H1 (cell line): ENCODE measurements around the gene GLTP. TPM values are rescaled to one million over a fixed set of nuclear protein-coding genes. Genes with fewer than 3 reads are reported as not detected.
A peak's percentile ranks its signal among the peaks of the same experiment; 100 is the strongest.

Experiments
- CTCF ChIA-PET: fragments of 300-600 bp; sonication (Branson Sonifier 250); formaldehyde crosslinking; loops from one replicate; lab custom pipeline; 2021; ENCODE audit not compliant: partially characterized antibody; lab: Charles Lee
- POLR2A ChIA-PET: fragments of 300-600 bp; sonication (Branson Sonifier 250); formaldehyde crosslinking; loops from one replicate; lab custom pipeline; 2021; ENCODE audit warnings: inconsistent platforms; ENCODE audit not compliant: partially characterized antibody; lab: Charles Lee
- DNase-seq, 2 experiments: peaks; one replicate each; pipeline versions ENCODE4 v3.0.0 to v3.0.0-alpha.2; 2010 to 2022; ENCODE audit warnings: low spot score in 2 of 2, low read depth in 1 of 2, mixed read lengths in 1 of 2
- FAIRE-seq: peaks from 2 replicates; lab custom pipeline; 2011; peaks lifted over from hg19 to GRCh38; lab: Jason Lieb, UNC
- H2AFZ ChIP-seq: 2 replicates; pipeline ENCODE4 v1.8.1; 2012; ENCODE audit warnings: low read length, inconsistent platforms
- H2AK5ac ChIP-seq: 2 replicates; pipeline ENCODE4 v1.6.1; 2013; ENCODE audit warnings: low read depth, low read length
- H2BK120ac ChIP-seq: replicated peaks from 2 replicates; pipeline ENCODE3; 2013; ENCODE audit warnings: low read depth, low read length, inconsistent platforms
- H2BK12ac ChIP-seq: 2 replicates; pipeline ENCODE4 v1.6.1; 2013; ENCODE audit warnings: low read depth, low read length
- H2BK15ac ChIP-seq: 2 replicates; pipeline ENCODE4 v1.6.1; 2013; ENCODE audit warnings: low read length
- H2BK20ac ChIP-seq: 2 replicates; pipeline ENCODE4 v1.6.1; 2013; ENCODE audit warnings: low read length
- H2BK5ac ChIP-seq: 2 replicates; pipeline ENCODE4 v1.6.1; 2013; ENCODE audit warnings: low read depth, low read length
- H3K14ac ChIP-seq: 2 replicates; pipeline ENCODE4 v1.6.1; 2013; ENCODE audit warnings: inconsistent platforms; ENCODE audit not compliant: insufficient read length
- H3K18ac ChIP-seq: 2 replicates; pipeline ENCODE4 v1.6.1; 2013; ENCODE audit warnings: low read length; ENCODE audit errors: extremely low read depth
- H3K23ac ChIP-seq: 2 replicates; pipeline ENCODE4 v1.6.1; 2013; ENCODE audit warnings: inconsistent platforms; ENCODE audit not compliant: insufficient read length
- H3K23me2 ChIP-seq: 2 replicates; pipeline ENCODE4 v1.6.1; 2013; ENCODE audit warnings: low read depth, low read length
- H3K27ac ChIP-seq: 2 replicates; pipeline ENCODE4 v1.6.1; 2011; ENCODE audit warnings: low read depth, low read length, inconsistent platforms
- H3K27me3 ChIP-seq, 4 experiments: replicated peaks in 1 of 4; 1 replicate in 1 of 4; 2 replicates in 3 of 4; pipeline versions ENCODE4 v1.6.1 to v1.8.1; 2011 to 2013; ENCODE audit warnings: low read length in 3 of 4, mild to moderate bottlenecking in 3 of 4, inconsistent platforms in 2 of 4, mixed read lengths in 2 of 4, moderate library complexity in 1 of 4; ENCODE audit not compliant: control insufficient read depth in 3 of 4, insufficient read depth in 3 of 4; ENCODE audit errors: extremely low read depth in 1 of 4
- H3K36me3 ChIP-seq, 4 experiments: 2 replicates each; pipeline versions ENCODE4 v1.6.1 to v1.8.1; 2011 to 2013; ENCODE audit warnings: mild to moderate bottlenecking in 4 of 4, low read length in 3 of 4, moderate library complexity in 2 of 4, control low read depth in 1 of 4, inconsistent platforms in 1 of 4; ENCODE audit not compliant: insufficient read depth in 4 of 4, control insufficient read depth in 2 of 4
- H3K4ac ChIP-seq: replicated peaks from 2 replicates; pipeline ENCODE3; 2013; ENCODE audit warnings: low read length, low read depth, mixed read lengths, inconsistent platforms; ENCODE audit not compliant: insufficient read length
- H3K4me1 ChIP-seq, 4 experiments: replicated peaks in 1 of 4; 1 replicate in 1 of 4; 2 replicates in 3 of 4; pipeline versions ENCODE4 v1.6.1 to v1.8.1; 2011 to 2013; ENCODE audit warnings: low read length in 3 of 4, inconsistent platforms in 2 of 4, mixed read lengths in 1 of 4; ENCODE audit not compliant: insufficient read depth in 4 of 4, control insufficient read depth in 3 of 4
- H3K4me2 ChIP-seq, 2 experiments: 2 replicates each; pipeline versions ENCODE4 v1.6.1 to v1.8.1; 2011 to 2013; ENCODE audit warnings: low read depth in 2 of 2, low read length in 2 of 2, control low read depth in 1 of 2, inconsistent platforms in 1 of 2, mild to moderate bottlenecking in 1 of 2; ENCODE audit not compliant: insufficient read depth in 1 of 2
- H3K4me3 ChIP-seq, 4 experiments: fragments of 200-600, 300-600 bp in 1 of 4; sonication (generic), shearing (Covaris generic), sonication (Bioruptor Twin) in 1 of 4; 2 replicates each; pipeline versions ENCODE4 v1.5.1 to v1.8.1; 2011 to 2016; ENCODE audit warnings: low read length in 4 of 4, low read depth in 3 of 4, control low read depth in 2 of 4, inconsistent platforms in 2 of 4, mild to moderate bottlenecking in 2 of 4, mixed read lengths in 1 of 4, moderate library complexity in 1 of 4; ENCODE audit not compliant: insufficient read depth in 2 of 4; ENCODE audit errors: extremely low read depth in 1 of 4
- H3K56ac ChIP-seq: replicated peaks from 2 replicates; pipeline ENCODE3; 2013; ENCODE audit warnings: low read depth, mild to moderate bottlenecking, mixed read lengths, low read length, inconsistent platforms; ENCODE audit not compliant: insufficient read length
- H3K79me1 ChIP-seq: 2 replicates; pipeline ENCODE4 v1.6.1; 2013; ENCODE audit warnings: low read depth, low read length, control low read depth
- H3K79me2 ChIP-seq, 2 experiments: 2 replicates each; pipeline versions ENCODE4 v1.6.1 to v1.8.1; 2012 to 2013; ENCODE audit warnings: low read length in 2 of 2, mild to moderate bottlenecking in 2 of 2, inconsistent platforms in 1 of 2; ENCODE audit not compliant: insufficient read depth in 2 of 2, control insufficient read depth in 1 of 2
- H3K9ac ChIP-seq, 4 experiments: replicated peaks in 1 of 4; 1 replicate in 1 of 4; 2 replicates in 3 of 4; pipeline versions ENCODE4 v1.6.1 to v1.8.1; 2011 to 2013; ENCODE audit warnings: low read depth in 3 of 4, low read length in 3 of 4, control low read depth in 2 of 4, mild to moderate bottlenecking in 2 of 4, moderate library complexity in 2 of 4, inconsistent platforms in 1 of 4; ENCODE audit errors: extremely low read depth in 1 of 4
- H3K9me3 ChIP-seq, 2 experiments: 2 replicates each; pipeline versions ENCODE4 v1.6.1 to v1.8.1; 2012 to 2013; ENCODE audit warnings: mild to moderate bottlenecking in 2 of 2, moderate library complexity in 2 of 2, control low read depth in 1 of 2, inconsistent platforms in 1 of 2, low read depth in 1 of 2, low read length in 1 of 2, mixed read lengths in 1 of 2; ENCODE audit not compliant: insufficient read depth in 2 of 2
- H4K20me1 ChIP-seq, 2 experiments: replicated peaks in 1 of 2; 2 replicates each; pipeline versions ENCODE3 to v1.8.1; 2011 to 2013; ENCODE audit warnings: inconsistent platforms in 2 of 2, low read length in 2 of 2, mild to moderate bottlenecking in 1 of 2; ENCODE audit not compliant: insufficient read depth in 2 of 2, control insufficient read depth in 1 of 2
- H4K5ac ChIP-seq: 2 replicates; pipeline ENCODE4 v1.6.1; 2013; ENCODE audit warnings: low read length, low read depth, mixed read lengths, inconsistent platforms; ENCODE audit not compliant: insufficient read length
- H4K8ac ChIP-seq: 2 replicates; pipeline ENCODE4 v1.8.0; 2013; ENCODE audit warnings: mild to moderate bottlenecking, moderate library complexity, low read length, inconsistent platforms; ENCODE audit not compliant: insufficient read depth; ENCODE audit errors: extremely low read depth
- H4K91ac ChIP-seq: replicated peaks from 2 replicates; pipeline ENCODE3; 2013; ENCODE audit warnings: low read length, mixed read lengths, inconsistent platforms; ENCODE audit not compliant: insufficient read length
- ATF2 ChIP-seq: IDR thresholded peaks from 2 replicates; pipeline ENCODE4 v1.6.1; 2012; ENCODE audit warnings: low read length, inconsistent platforms
- EP300 ChIP-seq, 2 experiments: IDR thresholded peaks; 1 replicate in 1 of 2; 2 replicates in 1 of 2; pipeline ENCODE4 v1.6.1; 2011 to 2012; ENCODE audit warnings: low read depth in 2 of 2, low read length in 2 of 2, mild to moderate bottlenecking in 2 of 2, borderline replicate concordance in 1 of 2, inconsistent platforms in 1 of 2, moderate library complexity in 1 of 2
- FOSL1 ChIP-seq: IDR thresholded peaks from 2 replicates; pipeline ENCODE4 v1.6.1; 2011; ENCODE audit warnings: mild to moderate bottlenecking, low read depth, low read length, moderate library complexity; ENCODE audit not compliant: insufficient read depth
- HDAC6 ChIP-seq: IDR thresholded peaks from one replicate; pipeline ENCODE4 v1.7.1; 2012; ENCODE audit warnings: low read depth, mild to moderate bottlenecking, inconsistent platforms, low read length, moderate library complexity
- MAFK ChIP-seq: IDR thresholded peaks from 2 replicates; pipeline ENCODE4 v1.6.1; 2012; ENCODE audit warnings: low read depth, mild to moderate bottlenecking, improper control_type of control experiment, low read length
- SIN3A ChIP-seq, 2 experiments: IDR thresholded peaks in 1 of 2; conservative IDR thresholded peaks in 1 of 2; 2 replicates each; pipeline ENCODE4 v1.6.1; 2011 to 2012; ENCODE audit warnings: low read length in 2 of 2, improper control_type of control experiment in 1 of 2, low read depth in 1 of 2, mild to moderate bottlenecking in 1 of 2
- SIX5 ChIP-seq: IDR thresholded peaks from 2 replicates; pipeline ENCODE4 v1.6.1; 2011; ENCODE audit warnings: mild to moderate bottlenecking, low read depth, low read length
- SP2 ChIP-seq: IDR thresholded peaks from 2 replicates; pipeline ENCODE4 v1.6.1; 2012; ENCODE audit warnings: mild to moderate bottlenecking, low read length, inconsistent platforms
- SUZ12 ChIP-seq: fragments of 200-600 bp; sonication (generic); IDR thresholded peaks from 2 replicates; pipeline ENCODE4 v1.6.1; 2012; ENCODE audit warnings: mild to moderate bottlenecking, inconsistent platforms, low read length, moderate library complexity, mixed read lengths
- TBP ChIP-seq: IDR thresholded peaks from 2 replicates; pipeline ENCODE4 v1.6.1; 2011; ENCODE audit warnings: low read depth, low read length, improper control_type of control experiment
- TCF12 ChIP-seq: IDR thresholded peaks from 2 replicates; pipeline ENCODE4 v1.6.1; 2011; ENCODE audit warnings: low read depth, mild to moderate bottlenecking, low read length
- WGBS, 2 experiments: shearing (Covaris generic) in 1 of 2; methylation state at CpG; one replicate each; pipeline versions ENCODE4 v1.1.6 to v1.1.7; 2013 to 2015; ENCODE audit warnings: low lambda C conversion rate in 2 of 2, mixed read lengths in 2 of 2, inconsistent platforms in 1 of 2, low coverage in 1 of 2, missing lambda C conversion rate in 1 of 2; ENCODE audit not compliant: insufficient replicate concordance in 2 of 2, insufficient coverage in 1 of 2, insufficient read length in 1 of 2; ENCODE audit errors: extremely low coverage in 1 of 2, missing lambda C conversion rate in 1 of 2; 5-methylcytosine and 5-hydroxymethylcytosine counted together
- polyA plus RNA-seq, 7 experiments: library from polyadenylated mRNA; depleted of rRNA in 3 of 7; stranded (reverse) in 5 of 7; unstranded in 2 of 7; fragments of >200 nt in 5 of 7; fragments of 200-250 nt in 2 of 7; gene quantifications; 1 replicate in 5 of 7; 2 replicates in 1 of 7; 4 replicates in 1 of 7; pipeline versions ENCODE4 v1.2.1 to v1.2.3, GENCODE V29; 2011 to 2013; ENCODE audit warnings: missing spikeins in 2 of 7, mixed read lengths in 2 of 7
- total RNA-seq: library from RNA; stranded (reverse); fragmentation: NEBNext Ultra II Directional; extraction: Animal tissue kit (Norgen Biotek cat#: 25700); gene quantifications from 2 replicates; pipeline ENCODE4 v1.2.1, GENCODE V29; 2021

The GLTP gene
- total and polyA plus RNA-seq, 2 of the 8 experiments (the other 6 are each of a cell fraction or from before 2014, with no cell fraction given) = 9.8 to 26.1 TPM

GRCh38 chr12:109878749-109879148 lies 1.6 kb downstream of the GLTP start:
- 77% methylated on average over 7 of the region's 7 CpGs; no CpG with 5 or more reads in 1 of the 2 experiments for WGBS, 2 experiments
- Histone ChIP-seq H3K9me3 (no peaks in the 10 kb centered on the region), H2BK120ac (no peak overlapping the region), H2BK20ac (no peak overlapping the region), H2BK5ac (no peak overlapping the region), H3K14ac (no peak overlapping the region), H3K56ac (no peak overlapping the region), H2AK5ac (no peak overlapping the region), H3K23me2 (peaks cover 14% of the 10 kb centered on the region), H3K4me2 (peak overlapping the region; percentile 99 to 100), H3K18ac (no peak overlapping the region), H3K4me3 (peak overlapping the region in 3 of 4 experiments; percentile 10 to 93 (median 72); a peak in 4 of 8 replicates), H4K5ac (no peak overlapping the region), H4K20me1 (peaks cover 0 to 7% of the 10 kb centered on the region in 2 experiments), H3K27me3 (no peaks in the 10 kb centered on the region; a peak in 1 of 7 replicates), H2AFZ (no peak overlapping the region), H4K8ac (no peak overlapping the region), H3K36me3 (no peaks in the 10 kb centered on the region), H2BK15ac (no peak overlapping the region), H3K27ac (no peak overlapping the region), H3K79me1 (peaks cover 5% of the 10 kb centered on the region; the same call in 1 of the 2 replicates), H3K9ac (no peak overlapping the region), H3K23ac (no peak overlapping the region), H4K91ac (no peak overlapping the region), H3K4me1 (peaks cover 11 to 29% (median 14%) of the 10 kb centered on the region in 4 experiments), H3K4ac (no peak overlapping the region), H3K79me2 (peaks cover 0 to 31% of the 10 kb centered on the region in 2 experiments; a peak in 2 of 4 replicates), H2BK12ac (no peak overlapping the region)
- FAIRE-seq = no peak
- TF ChIP-seq HDAC6 = no peak
- TF ChIP-seq TBP = no peak
- TF ChIP-seq SP2 = no peak
- TF ChIP-seq EP300 (IDR thresholded peaks at IDR 0.05; ENCODE audit: borderline replicate concordance in 1 of 2, low read depth in 2 of 2, low read length in 2 of 2) = no peak
- TF ChIP-seq SUZ12 = no peak
- no peak for TF ChIP-seq SIX5
- TF ChIP-seq ATF2 = no peak
- no peak for TF ChIP-seq FOSL1
- no peak for TF ChIP-seq TCF12
- no peak for TF ChIP-seq MAFK
- no peak for TF ChIP-seq SIN3A (conservative IDR thresholded peaks at IDR 0.05 in 1 of 2, IDR thresholded peaks at IDR 0.05 in 1 of 2; ENCODE audit: low read depth in 1 of 2, low read length in 2 of 2)
- ChIA-PET CTCF (interaction anchor here (0.5 to 3.3 kb wide), 10 partner anchors 20 to 1132 kb away, joined by 3 to 37 read pairs (median 4); no protein-coding TSS in a partner anchor), POLR2A (interaction anchor here (1.0 kb wide), 1 partner anchor 76 kb away, joined by 4 read pairs; no protein-coding TSS in a partner anchor)
- DNase-seq = no peak
